NCI-H1105 (cell line): ENCODE results near the gene ZNF275.
"Not testable (repeated sequence)": the region's sequence is repeated elsewhere in the genome, so short reads cannot be mapped to it uniquely, and the experiment has no call there.

Experiments used
- DNase-seq: peaks from one replicate; lab custom pipeline; 2025; lab: John Stamatoyannopoulos, UW

The ZNF275 gene

GRCh38 chrX:153387987-153388721 is 54.2 kb downstream of the ZNF275 start:
- no peak for DNase-seq

GRCh38 chrX:153388722-153389459 is 54.9 kb downstream of the ZNF275 start:
- no peak for DNase-seq

- DNase-seq: not testable (repeated sequence)
Measured at GRCh38 chrX:153389460-153389768, 55.5 kb downstream of the ZNF275 start.

- DNase-seq: no peak
Measured at GRCh38 chrX:153392642-153393321, 58.8 kb downstream of the ZNF275 start.

GRCh38 chrX:153394612-153395011 is 60.7 kb downstream of the ZNF275 start:
- DNase-seq: no peak

GRCh38 chrX:153395613-153396319 is 61.8 kb downstream of the ZNF275 start:
- DNase-seq: no peak

- DNase-seq: no peak
Measured at GRCh38 chrX:153396320-153397195, 62.6 kb downstream of the ZNF275 start.

GRCh38 chrX:153397256-153397960 is 63.5 kb downstream of the ZNF275 start:
- DNase-seq: peak; percentile 38

- DNase-seq: no peak
Measured at GRCh38 chrX:153398275-153398960, 64.5 kb downstream of the ZNF275 start.

GRCh38 chrX:153400146-153401132 is 66.5 kb downstream of the ZNF275 start:
- DNase-seq: no peak

GRCh38 chrX:153401133-153401764 is 67.3 kb downstream of the ZNF275 start, which contains the start of gene PNMA6E:
TSS of gene PNMA6E (minus strand) at chrX:153401350. CDS start at chrX:153398849, 2,501 bp downstream.
- DNase-seq: no peak
